Hematopoietic multipotent progenitor cell treated with erythropoietin and hydrocortisone succinate and interleukin-3 and kit ligand, for 17 days (in vitro differentiated cells): ENCODE results near the gene THNSL1.

Experiments used
- DNase-seq: peaks from one replicate; pipeline ENCODE4 v3.0.0-alpha.2; 2015; ENCODE audit warnings: low spot score

THNSL1 gene

DNA sequence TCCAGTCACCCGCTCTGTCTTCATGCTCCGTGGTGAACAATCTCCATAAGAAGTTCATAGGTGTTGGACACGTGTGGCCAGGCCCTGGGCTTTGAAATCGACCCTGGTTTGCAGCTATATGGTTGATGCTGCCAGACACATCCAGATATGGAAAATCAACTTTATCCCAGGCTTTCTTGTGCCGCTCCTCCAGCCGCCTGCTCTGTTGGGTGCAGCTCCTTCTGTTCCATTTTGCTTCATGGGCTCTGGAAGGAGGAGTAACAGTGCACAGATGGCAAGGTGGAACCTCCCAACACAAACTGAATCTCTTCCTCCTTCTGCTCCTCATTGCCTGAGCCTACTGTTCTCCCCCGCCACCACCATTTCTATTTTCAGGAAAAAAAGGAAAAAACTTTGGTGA, 44.7 kb downstream of the THNSL1 start:
- no peak for DNase-seq

DNA sequence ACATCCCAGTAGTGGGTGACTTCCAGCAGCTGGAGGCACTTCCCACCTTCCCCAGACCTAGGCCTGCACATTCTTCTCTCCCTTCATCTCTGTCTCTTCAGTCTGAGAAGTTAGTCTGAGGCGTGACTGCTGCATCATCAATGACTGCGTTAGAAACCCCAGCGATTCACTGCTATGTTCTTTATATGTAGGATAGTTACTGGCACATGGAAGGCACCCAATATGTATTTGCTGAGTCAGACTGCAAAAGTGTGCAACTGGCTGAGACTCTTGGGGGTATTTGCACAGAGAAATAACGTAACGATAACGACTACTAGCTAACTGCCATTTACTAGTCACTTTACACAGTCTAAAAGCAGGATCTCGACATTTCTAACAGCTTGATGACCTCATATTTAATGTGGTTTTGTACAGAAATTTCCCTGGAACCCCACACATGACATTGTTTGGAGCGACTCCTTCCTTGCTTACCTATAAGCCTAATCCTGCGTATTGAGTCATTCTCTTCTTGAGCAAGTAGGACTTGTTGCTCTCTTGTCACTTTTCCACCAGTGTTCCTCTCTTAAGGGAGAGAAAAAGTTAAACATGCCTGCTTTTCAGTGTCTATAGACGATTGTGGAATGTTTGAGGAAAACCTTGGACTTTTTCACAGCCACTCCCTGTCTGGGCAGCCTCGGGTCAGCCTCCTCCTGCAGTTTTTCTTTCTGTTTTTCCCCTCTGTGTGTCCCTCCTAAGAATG, 45.5 kb downstream of the THNSL1 start:
- no peak for DNase-seq

DNA sequence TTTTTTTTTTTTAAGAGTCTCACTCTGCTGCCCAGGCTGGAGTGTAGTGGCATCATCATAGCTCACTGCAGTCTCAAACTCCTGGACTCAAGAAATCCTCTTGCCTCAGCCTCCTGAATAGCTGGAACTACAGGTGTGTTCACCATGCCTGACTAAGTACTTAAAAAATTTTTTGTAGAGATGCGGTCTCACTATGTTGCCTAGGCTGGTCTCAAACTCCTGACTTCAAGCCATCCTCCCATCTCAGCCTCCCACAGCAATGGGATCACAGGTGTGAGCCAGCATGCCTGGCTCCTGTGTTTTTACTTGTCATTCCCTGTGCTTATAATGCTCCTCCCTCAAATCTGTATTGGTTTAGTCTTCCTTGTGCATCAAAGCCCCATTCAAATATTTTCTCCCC, 46.7 kb downstream of the THNSL1 start:
- no peak for DNase-seq

DNA sequence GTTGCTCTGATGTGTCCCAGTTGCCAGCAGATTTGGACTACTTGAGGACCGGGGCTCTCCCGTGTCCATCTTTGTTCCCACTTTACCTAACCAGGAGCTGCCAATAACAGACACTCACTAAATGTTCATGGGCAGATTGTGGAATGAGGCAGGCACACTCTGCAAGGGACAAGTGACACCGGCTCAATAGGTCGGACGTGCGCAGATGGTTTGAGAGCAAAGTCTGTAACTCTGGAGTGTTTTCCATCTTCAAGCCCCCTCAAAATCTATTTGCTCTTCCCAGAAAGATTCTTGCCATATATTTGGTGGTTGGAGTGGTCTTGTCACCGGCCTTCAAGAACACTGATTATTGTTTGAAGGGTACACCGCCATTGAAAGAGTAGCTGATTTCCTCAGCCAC, 47.2 kb downstream of the THNSL1 start:
- DNase-seq, result no peak

DNA sequence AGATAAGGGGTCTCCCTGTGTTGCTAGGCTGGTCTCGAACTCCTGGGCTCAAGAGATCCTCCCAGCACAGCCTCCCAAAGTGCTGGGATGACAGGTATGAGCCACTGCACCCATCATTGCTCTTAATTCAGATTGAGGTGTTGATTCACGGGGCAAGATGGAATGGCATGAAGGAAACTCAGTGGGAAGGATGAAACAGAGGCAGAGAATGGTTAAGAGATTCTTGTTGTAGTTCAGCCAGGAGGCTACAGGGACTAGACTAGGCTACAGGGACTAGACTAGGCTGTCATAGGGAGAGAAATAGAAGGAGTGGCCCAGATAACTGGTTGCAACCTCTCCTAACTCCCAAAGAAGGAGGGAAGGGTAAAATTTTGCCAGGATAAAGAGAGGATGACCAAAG, 48.0 kb downstream of the THNSL1 start:
- no peak for DNase-seq

DNA sequence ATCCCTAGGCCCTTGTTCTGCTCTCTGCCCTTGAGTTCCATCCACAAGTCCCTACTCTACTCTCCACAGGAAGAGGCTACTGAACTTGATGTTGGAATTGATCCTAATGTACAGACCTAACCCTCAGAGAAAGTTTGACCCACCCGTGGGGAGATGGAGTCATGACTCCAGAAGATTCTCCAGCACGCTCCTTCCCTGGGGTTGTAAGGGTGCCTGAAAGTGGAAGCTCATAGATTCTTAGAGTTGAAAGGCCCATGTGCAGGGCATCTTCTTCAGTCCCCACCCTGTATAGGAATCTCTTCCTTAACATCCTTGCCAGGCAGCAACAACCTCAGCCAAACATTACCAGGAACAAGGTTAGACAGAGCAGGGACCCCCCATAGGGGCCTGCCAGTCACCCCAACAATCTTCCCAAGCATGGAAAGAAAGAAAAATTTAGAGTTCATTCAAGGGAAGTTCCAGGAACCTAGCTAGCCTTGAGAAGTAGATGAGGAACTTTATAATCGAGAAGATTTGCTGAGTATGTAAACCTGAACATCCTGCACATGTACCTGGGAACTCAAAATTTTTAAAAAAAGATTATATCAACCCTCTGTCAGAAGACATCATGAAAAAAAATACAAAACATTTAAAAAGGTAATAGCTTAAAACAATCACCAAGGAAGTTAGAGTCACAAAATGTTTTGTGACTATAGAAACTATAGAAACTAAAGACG, 49.5 kb downstream of the THNSL1 start:
- DNase-seq, result no peak

DNA sequence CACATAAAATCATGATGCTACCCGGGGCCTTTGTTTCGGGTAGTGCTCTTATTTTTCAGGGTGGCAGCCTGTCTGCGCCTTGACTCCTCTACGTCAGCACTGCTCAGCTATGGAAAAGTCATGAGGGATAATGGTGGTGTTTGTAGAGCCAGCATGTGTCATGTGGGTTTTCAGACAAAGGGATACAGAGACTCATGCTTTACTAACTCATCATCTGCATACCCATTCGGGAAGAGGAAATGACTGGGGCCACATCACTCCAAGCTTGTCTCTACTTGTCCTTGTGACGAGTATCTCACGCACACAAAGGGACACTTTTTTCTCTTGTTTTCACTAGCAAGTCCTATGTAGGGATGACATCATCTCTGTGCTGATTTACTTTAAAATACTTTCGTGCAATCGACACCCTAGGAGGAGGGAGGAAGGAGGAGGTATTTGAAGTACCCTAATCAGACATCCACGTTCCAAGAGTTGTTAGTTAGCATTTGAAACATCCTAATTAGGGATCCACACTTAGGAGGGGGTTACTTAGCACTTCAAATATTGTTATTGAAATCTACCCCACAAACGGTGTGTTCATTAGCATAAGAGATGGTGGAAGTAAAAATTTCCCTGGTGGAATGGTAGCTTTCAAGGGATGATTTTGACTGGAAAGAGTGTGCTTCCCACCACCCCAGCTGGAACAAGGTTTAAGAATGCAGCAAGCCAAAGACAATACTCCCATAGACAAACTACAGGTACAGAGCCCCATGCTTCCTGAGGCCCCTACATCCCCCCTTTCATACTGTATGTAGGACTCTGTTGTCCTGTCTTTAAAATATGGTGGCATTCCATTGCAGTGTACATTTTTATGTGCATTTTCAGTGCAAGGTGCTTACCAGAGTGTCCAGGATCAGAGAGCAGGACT, 52.0 kb downstream of the THNSL1 start:
- no peak for DNase-seq

DNA sequence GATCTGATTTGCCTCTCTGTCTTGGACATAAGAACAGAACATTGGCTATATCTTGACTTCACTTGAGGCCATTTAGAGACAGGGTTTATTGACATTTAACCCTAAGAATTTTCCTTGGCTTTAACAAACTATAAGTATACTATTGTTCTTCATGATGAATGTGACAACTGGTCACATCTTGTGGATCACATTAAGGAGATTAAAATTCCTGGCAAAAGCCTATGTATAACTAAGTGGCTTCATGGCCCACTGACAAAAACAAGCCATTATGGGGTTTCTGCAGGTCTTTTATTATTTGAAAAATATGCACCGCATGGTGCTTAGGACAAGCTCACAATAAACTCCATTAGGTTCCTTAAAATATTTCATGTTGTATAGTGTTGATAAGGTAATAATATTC, 54.8 kb downstream of the THNSL1 start:
- no peak for DNase-seq

DNA sequence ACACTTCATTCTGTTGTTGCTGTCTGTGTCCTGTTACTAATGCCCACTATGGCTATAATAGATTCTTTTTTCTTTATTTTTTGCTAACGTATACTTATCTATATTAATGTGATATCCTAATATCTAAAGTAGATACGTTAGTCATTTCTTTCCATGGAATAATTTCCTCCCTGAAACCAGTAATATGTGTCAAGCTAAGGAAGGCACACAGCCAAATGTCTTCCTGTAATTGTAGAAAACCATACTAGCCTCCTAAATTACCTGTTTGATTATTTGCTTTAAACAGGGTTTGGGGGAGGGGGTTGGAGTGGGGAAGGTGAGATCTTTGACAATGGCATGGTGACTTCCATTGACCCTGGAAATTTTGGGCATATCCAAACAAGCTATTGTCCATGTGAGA, 56.4 kb downstream of the THNSL1 start:
- no peak for DNase-seq

DNA sequence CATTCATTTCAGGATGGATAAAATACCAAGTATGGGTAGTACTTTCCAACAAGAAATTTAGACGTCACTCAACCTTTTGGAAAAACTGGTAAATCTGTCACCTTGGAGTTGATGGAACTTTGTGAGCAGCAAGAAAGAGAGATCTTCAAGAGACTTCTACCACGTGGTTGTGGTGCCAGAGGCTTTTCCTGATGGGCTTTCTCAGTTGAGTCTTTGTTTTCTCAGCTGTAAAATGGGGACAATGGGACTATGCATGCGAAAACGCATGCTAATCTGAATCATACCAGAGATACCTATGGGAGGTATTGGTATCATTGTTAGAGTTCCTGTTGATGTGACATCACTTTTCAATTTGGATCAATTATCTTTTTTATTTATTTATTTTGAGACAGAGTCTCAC, 59.4 kb downstream of the THNSL1 start:
- DNase-seq, result no peak
